ENCODE data around the gene LARGE1. TPM values are rescaled to one million over a fixed set of nuclear protein-coding genes. Genes with fewer than 3 reads are reported as not detected.
"Not testable (repeated sequence)": the region's sequence is repeated elsewhere in the genome, so short reads cannot be mapped to it uniquely, and the experiment has no call there.

Gene LARGE1
- polyA plus RNA-seq, 3 donors, result 24.5 to 27.2 (median 26.6) TPM

GRCh38 chr22:33464698-33465097, 455.6 kb downstream of the LARGE1 start:
- no peak for DNase-seq (ENCODE audit: low read depth in 3 of 3, low spot score in 2 of 3)

- DNase-seq (ENCODE audit: low read depth in 3 of 3, low spot score in 2 of 3), result no peak
These were observed 458.4 kb downstream of the LARGE1 start for GRCh38 chr22:33461698-33462434.

GRCh38 chr22:33461245-33461644, 459.0 kb downstream of the LARGE1 start:
- DNase-seq (ENCODE audit: low read depth in 3 of 3, low spot score in 2 of 3), result not testable (repeated sequence)

GRCh38 chr22:33459137-33459536, 461.1 kb downstream of the LARGE1 start:
- no peak for DNase-seq (ENCODE audit: low read depth in 3 of 3, low spot score in 2 of 3)

GRCh38 chr22:33456511-33456910, 463.8 kb downstream of the LARGE1 start:
- no peak for DNase-seq (ENCODE audit: low read depth in 3 of 3, low spot score in 2 of 3)

- DNase-seq (ENCODE audit: low read depth in 3 of 3, low spot score in 2 of 3), result no peak
These were observed 465.2 kb downstream of the LARGE1 start for GRCh38 chr22:33455036-33455435.

- DNase-seq (ENCODE audit: low read depth in 3 of 3, low spot score in 2 of 3), result no peak
These were observed 468.3 kb downstream of the LARGE1 start for GRCh38 chr22:33451866-33452469.

GRCh38 chr22:33450756-33451155, 469.5 kb downstream of the LARGE1 start:
- DNase-seq (ENCODE audit: low read depth in 3 of 3, low spot score in 2 of 3), result no peak

GRCh38 chr22:33447733-33448132, 472.5 kb downstream of the LARGE1 start:
- no peak for DNase-seq (ENCODE audit: low read depth in 3 of 3, low spot score in 2 of 3)

- no peak for DNase-seq (ENCODE audit: low read depth in 3 of 3, low spot score in 2 of 3)
These were observed 476.6 kb downstream of the LARGE1 start for GRCh38 chr22:33443683-33444082.

GRCh38 chr22:33440756-33441155, 479.5 kb downstream of the LARGE1 start:
- no peak for DNase-seq (ENCODE audit: low read depth in 3 of 3, low spot score in 2 of 3)

GRCh38 chr22:33438273-33438672, 482.0 kb downstream of the LARGE1 start:
- no peak for DNase-seq (ENCODE audit: low read depth in 3 of 3, low spot score in 2 of 3)

- no peak for DNase-seq (ENCODE audit: low read depth in 3 of 3, low spot score in 2 of 3)
These were observed 489.0 kb downstream of the LARGE1 start for GRCh38 chr22:33431300-33431699.

GRCh38 chr22:33429281-33429680, 491.0 kb downstream of the LARGE1 start:
- DNase-seq (ENCODE audit: low read depth in 3 of 3, low spot score in 2 of 3), result no peak

- DNase-seq (ENCODE audit: low read depth in 3 of 3, low spot score in 2 of 3), result no peak
These were observed 492.8 kb downstream of the LARGE1 start for GRCh38 chr22:33427461-33427860.

GRCh38 chr22:33426451-33426850, 493.8 kb downstream of the LARGE1 start:
- no peak for DNase-seq (ENCODE audit: low read depth in 3 of 3, low spot score in 2 of 3)

GRCh38 chr22:33421859-33422258, 498.4 kb downstream of the LARGE1 start:
- DNase-seq (ENCODE audit: low read depth in 3 of 3, low spot score in 2 of 3), result no peak

GRCh38 chr22:33418484-33418883, 501.8 kb downstream of the LARGE1 start:
- no peak for DNase-seq (ENCODE audit: low read depth in 3 of 3, low spot score in 2 of 3)

- DNase-seq (ENCODE audit: low read depth in 3 of 3, low spot score in 2 of 3), result no peak
These were observed 504.9 kb downstream of the LARGE1 start for GRCh38 chr22:33415401-33415800.

- no peak for DNase-seq (ENCODE audit: low read depth in 3 of 3, low spot score in 2 of 3)
These were observed 511.2 kb downstream of the LARGE1 start for GRCh38 chr22:33409079-33409478.

GRCh38 chr22:33405194-33405593, 515.1 kb downstream of the LARGE1 start:
- DNase-seq (ENCODE audit: low read depth in 3 of 3, low spot score in 2 of 3), result no peak

GRCh38 chr22:33404723-33405122, 515.6 kb downstream of the LARGE1 start:
- no peak for DNase-seq (ENCODE audit: low read depth in 3 of 3, low spot score in 2 of 3)
